DMS79 treated with DMSO at 0.1 percent for 48 hours (cell line): ENCODE data around the gene SLC6A7.
"Not testable (repeated sequence)": the region's sequence is repeated elsewhere in the genome, so short reads cannot be mapped to it uniquely, and the experiment has no call there.

ENCODE experiments used
- DNase-seq: peaks from one replicate; lab custom pipeline; 2025; lab: John Stamatoyannopoulos, UW

The SLC6A7 gene

DNA sequence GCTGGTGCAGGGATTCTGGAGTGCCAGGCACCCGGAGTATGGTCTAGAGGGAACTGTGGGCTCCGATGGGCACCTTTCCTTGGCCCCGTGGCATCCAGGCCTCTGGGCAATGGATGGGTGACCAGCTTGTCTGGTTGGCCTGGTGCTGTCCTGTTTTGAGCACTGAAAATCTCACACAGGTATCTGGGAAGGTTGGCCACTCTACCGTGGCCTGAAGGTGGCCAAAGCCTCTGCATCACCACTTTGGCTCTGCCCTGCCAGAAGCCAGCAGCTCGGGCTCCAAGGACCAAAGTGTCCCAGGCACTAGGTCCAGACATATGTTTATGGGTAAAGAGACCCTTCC, 28.8 kb downstream of the SLC6A7 start:
- DNase-seq, result no peak

DNA sequence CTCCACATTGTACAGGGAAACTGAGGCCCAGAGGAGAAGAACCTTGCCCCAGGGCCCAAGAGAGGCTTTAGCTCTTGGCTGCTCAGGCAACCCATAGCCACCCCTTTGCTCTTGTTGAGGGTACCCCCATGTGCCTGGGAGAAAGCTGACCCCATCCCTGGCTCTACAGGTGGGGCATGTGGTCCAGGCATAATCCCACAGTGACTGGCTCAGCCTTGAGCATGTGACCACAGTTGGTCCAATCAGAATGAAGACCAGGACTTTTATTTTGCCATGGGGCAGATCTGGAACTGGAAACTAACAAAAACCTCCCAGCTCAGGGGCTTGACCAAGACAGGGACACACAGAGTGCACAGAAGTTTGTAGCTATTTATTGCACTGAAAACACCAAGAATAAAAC, 29.3 kb downstream of the SLC6A7 start:
- DNase-seq, result no peak

DNA sequence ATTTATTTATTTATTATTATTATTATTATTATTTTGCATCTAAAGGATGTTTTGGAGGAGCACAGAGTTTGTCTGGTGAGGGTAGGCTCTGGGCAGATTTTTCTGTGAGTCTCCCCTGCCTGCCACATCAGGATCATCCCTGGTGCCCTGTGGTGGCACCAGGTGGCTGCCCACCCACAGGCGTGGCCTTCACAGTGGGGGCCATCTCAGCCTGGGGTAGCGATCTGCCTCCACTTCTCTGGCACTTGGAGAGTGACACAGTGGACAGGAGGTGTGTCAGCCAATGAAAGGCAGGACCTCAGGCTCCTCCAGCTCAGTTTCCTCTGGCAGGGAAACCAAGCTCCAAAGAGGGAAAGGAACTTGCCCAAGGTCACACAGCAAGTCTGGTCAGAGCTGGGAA, 30.0 kb downstream of the SLC6A7 start:
- no peak for DNase-seq

DNA sequence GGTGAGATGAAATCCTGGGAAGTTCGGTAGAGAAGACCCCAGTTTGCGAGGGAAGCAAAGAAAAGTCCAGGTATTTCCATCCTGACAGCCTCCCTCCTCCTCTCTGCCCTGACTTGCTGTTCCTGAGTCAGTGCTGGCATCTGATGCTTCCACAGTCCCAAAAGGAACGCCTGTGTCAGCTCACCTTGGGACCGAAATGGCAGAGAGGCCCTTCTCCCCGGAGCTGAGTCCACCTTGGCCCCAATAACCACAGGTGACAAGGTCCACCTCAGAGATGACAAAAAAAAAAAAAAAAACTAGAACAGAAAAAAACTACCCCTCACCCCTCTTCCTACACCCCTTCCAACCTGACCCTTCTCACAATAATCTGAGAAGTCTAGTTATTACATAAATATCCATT, 31.6 kb downstream of the SLC6A7 start:
- no peak for DNase-seq

DNA sequence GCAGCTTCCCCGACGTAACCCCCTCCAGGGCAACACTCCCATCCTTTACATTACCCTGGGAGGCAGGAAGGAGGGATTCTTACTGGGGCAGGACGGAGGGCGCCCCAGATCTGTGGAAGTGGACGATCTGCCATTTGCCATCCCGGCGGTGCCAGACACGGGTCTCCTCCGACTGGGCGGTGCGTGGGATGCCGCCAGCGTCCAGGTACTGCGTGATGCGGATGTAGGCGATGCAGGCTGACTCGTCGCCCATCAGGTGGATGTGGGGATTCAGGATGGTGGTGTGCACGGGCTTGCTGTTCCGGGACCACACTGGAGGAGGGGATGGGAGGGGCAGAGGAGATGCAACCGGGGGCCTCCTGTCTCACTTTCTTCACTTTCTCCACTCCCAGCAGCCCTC, 33.0 kb downstream of the SLC6A7 start:
- DNase-seq, result no peak

DNA sequence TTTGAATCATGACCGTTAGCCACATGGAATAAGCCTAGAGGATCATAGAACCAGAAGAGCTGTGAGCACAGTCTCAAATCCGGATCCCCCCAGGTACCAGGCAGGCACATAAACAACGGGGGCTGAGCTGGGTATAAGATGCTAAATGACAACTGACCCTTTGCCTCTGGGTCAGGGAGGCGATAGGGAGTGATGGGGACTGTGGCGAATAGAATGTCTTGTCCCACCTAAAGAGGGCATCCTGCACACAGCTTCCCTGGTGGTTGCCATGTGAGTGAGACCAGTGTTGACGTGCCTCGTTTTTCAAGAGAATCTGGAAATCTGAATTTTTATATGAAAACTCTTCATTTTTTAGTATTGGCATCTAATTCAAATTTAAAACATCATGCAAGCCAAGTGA, 33.6 kb downstream of the SLC6A7 start:
- no peak for DNase-seq

DNA sequence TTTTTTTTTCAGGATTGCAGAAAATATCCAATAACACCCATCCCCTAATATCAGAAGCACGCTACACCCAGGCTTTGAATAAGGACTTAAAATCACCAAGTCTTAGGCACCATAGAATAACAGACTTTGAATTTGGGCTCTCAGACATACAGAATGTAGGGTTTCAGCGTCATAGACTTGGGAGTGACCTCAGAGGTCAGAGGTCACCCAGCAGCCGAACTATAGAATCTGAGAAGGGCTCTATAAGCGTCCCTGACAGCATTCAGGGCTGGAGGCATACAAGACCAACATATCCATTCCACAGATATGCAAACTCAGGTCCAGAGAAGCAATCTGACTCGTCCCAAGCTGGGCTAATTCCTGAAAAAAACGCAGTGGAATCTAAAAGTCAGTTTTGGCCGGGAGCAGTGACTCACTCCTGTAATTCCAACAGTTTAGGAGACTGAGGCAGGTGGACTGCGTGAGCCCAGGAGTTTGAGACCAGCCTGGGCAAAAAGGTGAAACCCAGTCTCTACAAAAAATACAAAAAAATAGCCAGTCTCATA, 34.7 kb downstream of the SLC6A7 start:
- DNase-seq, result no peak

DNA sequence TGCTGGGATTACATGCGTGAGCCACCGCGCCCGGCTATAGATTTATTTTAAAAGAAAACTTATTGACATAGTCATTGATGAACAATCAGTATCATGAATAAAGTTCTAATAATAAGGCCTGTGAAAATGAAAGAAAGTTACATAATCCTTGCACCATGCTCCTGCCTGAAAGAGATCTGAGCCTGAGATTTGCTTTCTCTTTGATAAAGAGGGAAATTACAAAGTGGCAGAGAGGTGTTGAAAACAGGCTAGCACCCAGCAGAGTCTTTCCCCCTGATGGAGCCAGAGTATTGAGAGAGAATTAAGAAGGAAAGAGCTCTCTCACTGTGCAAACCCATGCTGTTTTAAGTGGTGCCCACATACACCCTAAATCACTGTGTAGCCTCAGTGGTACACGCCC, 37.2 kb downstream of the SLC6A7 start:
- no peak for DNase-seq

DNA sequence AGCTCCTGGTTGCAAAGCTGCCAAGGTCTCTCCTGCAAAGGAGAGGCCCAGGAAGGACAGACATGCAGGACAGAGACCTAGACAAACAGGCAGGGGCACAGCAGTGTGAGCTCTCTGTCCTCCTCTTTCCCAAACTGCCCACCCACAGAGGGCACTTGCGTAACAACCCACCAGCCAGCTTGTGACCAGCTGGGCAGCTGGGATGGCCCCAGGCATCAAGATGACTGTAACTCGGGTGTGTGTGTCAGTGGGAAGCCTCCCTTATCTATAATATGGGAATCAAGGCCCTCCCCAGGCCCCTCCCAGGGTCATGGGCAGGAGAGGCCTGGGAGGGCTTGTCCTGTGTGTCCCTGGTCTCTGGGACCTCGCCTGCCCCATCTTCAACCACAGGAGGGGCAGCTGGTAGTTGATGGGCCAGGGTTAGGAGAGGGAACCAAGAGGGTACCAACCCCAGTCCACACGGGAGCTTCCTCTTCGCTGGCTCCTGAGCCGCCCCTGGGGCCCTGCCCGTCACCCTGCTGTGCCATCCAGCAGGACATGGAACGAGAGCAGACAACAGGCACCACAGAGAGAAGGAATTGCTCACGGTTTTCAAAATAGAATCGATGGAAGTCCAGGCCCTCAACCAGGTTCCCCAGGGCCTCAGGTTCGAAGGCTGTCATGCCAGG, 37.9 kb downstream of the SLC6A7 start:
- no peak for DNase-seq

DNA sequence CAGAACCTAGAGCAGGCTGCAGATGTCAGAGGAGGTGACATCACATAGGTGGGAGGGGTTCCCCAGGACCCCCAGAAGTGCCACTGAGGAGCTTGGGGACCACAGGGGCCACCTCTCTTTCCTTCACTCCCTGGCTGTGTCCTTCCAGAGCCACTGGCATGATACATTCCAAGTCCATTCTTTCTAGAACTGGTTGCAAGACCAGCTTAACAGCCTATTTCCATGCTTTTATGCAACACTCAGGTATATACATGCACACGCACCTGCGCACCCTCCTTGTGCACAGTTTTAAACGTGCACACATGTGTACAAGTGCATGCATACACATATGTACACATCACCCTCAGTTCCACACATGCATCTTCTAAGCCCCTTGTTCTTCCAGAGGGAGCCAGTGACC, 39.7 kb downstream of the SLC6A7 start:
- no peak for DNase-seq

DNA sequence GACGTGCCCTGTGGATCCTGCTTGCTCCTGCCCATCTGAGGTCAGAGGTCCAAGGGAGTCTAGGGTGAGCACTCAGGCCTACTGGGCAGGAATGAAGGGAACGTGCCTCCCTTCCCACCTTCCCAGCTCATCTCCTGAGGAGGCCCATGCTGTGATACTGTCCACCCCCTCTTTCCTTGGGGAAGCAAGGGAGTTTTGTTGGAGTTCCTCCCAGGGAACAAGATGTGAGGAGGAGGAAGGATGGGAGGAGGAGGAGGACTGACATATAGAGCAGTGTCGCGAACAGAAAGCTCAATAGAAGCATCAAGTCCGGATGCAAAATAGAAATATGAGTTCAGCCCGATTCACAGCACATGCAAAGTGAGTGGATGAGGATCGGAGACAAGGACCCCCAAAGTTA, 41.0 kb downstream of the SLC6A7 start:
- no peak for DNase-seq

DNA sequence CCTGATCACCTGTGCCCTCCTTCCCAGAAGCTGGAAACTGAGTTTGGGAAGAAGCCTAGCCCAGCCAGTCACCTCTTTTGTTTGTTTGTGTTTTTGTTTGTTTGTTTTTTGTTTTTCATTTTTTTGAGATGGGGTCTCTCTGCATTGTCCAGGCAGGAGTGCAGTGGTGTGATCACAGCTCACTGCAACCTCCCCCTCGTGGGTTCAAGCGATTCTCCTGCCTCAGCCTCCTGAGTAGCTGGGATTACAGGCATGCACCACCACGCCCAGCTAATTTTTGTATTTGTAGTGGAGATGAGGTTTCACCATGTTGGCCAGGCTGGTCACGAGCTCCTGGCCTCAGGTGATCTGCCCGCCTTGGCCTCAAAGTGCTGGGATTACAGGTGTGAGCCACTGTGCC, 43.8 kb downstream of the SLC6A7 start:
- DNase-seq, result not testable (repeated sequence)

DNA sequence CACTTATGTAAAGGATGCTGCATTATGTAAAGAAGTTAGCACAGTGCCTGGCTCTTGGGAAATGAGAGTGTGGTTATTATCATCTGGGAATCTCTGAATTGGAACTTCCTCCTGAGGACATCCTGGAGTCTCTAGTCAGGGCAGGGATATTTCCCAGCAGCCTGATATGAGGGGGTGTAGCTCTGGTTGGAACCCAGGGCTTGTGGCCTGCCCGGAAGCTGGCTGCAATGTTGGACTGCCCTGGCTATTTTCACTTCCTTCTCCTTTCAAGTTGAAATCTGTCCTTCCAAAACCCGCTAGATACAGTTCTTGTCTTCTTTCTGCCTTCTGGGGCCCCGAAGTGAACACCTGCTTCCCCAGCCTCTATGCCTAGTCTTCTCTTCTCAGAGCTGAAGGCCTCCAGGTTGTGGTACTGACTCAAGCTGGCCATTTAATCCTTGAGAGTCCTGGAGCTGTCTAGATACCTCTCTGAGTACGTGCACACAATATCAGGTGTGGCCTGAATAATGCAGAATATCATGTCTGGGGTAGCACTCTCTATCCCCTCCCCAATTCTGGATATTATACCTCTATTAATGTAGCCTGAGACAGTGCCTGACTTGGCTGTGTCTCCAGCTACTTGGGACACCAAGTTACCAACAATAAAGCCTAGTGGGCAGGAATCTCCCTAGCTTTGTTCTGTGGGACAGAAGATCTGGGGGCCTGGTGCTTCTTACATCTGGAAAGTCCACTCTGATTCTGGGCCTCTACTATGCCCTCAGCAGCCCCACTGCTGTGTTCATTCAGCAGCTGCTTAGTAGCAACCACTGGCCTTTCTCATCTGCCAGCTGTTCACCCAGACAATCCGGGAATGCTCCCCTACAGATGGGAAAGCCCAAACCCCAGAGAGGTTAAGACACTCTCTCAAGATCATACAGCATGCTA, 45.0 kb downstream of the SLC6A7 start:
- DNase-seq, result no peak

DNA sequence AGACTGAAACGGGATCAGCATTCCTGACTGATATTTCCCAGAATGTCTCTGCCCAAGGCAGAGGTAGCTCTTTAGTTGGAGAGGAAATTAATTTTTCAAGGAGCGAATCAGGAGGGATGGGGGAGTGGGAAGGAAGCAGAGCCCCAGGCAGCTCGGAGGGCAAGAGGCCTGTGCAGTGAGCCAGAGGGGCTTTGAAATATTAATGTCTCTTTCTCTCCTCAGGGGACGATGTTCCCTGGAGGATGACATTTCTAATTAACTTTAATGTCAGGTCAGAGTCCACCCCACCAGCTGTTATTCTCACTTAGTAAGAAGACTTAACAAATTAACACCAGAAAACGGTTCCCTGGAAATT, 45.6 kb downstream of the SLC6A7 start:
- no peak for DNase-seq

DNA sequence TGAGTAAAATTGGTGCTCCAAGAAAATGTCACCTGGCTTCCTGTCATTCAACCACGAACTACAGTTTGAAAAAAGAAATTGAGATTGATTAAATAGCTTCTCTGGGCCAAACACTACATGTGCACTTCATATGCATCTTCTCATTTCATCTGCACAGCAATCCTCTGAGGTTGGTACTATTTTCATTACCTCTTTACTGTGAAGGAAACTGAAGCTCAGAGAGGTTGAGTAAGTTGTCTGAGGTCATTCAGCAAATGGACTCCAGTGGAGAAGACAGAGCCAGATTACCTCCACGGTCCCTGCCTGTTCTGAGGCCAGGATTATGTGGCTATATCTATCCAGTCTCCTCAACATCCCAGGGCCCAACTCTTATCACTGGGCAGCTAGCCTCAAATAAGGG, 46.5 kb downstream of the SLC6A7 start:
- DNase-seq, result no peak

DNA sequence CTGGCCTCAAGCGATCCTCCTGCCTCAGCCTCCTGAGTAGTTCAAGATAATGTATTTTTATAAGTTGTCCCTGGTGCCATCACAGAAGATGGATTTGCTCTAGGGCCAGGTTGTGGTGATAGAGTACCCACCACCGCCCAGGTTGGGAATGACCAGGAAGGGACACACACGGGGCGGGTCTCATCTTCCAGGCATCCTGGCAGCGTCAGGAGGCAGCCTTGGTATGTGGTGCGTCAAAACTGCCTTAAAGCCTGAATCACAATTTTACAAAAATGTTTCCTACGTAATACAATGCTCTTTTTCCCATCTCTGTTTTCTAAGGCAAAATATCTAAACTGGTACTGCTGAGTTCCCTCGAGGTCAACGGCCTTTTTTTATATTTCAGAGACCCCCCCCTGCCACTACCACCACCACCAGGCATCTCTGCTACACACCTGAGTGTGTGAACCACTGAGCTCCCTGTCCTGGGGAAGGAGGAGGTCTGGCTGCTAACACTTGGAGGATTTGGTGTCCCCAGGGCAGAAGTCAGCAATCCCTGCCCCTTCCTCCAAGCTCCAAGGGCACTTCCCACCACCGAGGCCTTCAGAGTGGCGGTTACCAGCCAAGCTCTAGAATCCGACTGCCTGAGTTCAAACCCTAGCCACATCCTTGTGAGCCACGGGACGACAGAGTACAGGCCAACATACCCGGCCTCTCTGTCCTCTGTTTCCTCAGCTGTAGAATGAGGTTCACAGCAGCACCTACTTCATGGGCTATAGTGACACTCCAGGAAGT, 47.3 kb downstream of the SLC6A7 start:
- no peak for DNase-seq

DNA sequence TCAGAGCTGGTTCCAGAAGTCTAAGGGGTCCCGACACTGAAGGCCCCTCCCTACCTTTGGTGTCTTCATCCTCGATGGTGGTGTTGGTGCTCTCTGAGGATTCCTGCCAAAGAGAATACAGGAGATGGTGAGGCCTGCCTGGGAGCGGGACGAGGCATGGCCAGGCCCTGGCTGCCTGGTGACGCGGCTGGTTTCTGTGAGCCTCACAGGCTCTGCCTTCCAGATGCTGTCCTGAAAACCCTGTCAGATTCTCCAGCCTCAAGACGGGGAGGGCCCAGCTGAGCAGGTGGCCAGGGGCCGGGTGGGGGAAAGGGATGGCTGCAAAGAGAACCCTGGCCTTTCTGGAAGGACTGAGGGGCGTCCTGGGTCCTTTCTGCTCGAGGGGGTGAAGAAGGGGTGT, 48.8 kb downstream of the SLC6A7 start:
- DNase-seq, result no peak

DNA sequence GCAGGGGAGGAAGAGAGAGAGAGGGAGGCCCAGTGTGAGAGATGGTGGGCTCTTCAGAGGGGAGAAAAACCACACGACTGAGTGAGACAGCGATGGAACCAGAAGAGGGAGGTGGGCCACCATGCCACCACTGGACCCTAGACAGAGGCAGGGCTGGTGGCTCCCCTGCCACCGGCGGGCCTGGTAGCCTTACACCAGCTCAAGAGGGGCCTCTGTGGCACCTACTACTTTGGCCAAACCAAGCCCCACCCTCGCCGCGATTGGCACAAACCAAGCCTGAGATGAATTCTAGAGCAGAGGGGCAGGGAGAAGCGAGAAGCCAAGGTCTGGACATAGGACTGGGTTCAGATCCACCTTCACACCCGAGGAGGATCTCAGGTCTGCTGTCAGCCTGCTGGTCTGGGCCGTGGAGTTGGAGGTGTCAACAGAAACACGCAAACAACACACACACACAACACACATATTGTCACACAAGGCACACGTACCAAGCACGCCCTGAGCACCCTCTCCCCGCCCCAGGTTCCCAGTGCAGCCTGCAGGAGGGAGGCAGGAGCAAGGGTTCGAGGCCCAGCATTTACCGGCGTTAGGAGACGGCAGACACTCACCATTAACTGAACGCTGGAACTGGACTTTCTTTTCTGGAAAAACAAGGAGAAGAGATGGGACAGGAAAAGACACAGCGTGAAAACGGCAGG, 49.4 kb downstream of the SLC6A7 start:
- DNase-seq, result no peak

DNA sequence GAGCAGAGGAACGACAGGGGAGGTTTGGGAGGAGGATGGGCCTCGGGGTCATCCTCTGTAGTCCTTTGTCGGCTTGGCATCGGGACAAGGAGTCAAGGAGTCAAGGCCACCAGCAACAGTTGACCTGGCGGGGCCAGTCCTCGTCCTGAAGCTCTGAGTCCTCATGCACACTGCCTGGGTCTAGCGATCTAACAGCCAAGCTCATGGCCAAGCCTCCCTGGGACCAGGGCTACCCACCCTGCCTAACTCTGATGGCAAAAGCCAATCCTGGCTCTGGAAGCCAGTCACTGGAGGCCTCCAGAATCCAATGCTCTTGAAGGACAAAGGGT, 49.9 kb downstream of the SLC6A7 start:
- DNase-seq, result no peak

DNA sequence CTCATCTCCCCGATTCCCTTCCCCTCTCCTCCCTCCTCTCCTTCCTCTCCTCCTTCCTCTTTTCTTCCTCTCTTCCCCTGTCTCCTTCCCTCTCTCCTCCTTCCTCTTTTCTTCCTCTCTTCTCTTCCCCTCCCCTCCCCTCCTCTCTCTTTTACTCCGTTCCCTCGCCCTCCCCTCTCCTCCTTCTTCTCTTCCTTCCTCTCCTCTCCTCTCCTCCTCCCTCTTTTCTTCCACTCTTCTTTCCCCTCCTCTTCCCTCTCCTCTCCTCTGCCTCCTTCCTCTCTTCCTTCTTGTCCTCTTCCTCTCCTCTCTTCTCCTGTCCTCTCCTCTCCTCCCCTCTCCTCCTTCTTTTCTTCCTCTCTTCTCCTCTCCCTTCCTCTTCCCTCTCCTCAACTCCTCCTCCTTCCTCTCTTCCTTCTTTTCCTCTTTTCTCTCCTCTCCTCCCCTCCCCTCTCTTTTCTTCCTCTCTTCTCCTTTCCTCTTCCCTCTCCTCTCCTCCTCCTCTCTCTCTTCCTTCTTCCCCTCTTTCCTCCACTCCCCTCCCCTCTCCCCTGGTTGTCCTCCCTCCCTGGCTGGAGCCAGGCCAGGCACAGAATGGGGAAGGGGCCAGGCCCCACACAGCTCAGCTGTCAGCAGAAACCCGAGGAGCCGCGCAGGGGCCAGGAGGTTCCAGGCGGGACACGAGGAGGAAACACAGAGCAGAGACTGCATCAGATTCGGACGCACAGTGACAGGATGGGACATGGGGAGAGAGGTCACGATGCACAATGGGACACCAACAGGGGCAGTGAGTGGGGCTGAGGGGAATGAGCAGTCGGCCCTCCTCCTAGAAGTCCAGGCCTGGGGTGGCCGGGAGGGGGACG, 51.7 kb downstream of the SLC6A7 start:
- DNase-seq, result no peak

DNA sequence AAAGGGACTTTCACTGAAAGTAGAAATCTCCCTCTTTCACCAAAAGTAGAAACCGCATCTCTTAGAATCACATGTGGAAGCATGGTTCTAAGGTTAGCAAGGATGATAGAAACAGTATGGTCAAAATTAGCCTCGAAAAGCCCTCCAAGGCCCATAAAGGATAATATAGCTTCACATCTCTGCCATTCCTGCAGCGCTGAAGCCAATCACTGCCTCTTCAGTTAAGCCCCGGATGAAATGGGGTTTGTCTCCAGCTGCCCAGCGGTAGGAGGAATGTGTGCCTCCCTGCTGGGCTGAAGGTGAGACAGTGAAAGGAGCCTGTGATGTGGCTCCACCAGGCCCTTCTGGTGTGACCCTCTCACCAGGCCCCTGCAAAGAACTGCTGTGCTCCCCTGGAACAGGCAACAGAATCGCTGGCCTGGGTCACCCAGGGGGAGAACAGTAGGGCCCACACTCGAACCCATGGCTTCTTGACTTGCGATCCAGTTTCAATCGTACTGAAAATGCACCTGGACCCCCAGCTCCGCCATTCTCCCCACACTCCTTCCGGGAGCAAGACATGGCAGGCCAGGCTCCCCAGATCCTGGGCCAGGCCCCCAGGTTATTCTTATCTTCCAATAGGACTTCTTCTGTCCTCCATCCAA, 52.5 kb downstream of the SLC6A7 start:
- DNase-seq, result no peak
